Smooth muscle cell (in vitro differentiated cells): ENCODE results near the gene GAL3ST3. TPM values are rescaled to one million over a fixed set of nuclear protein-coding genes. Genes with fewer than 3 reads are reported as not detected.

ENCODE experiments used
- DNase-seq: peaks from one replicate; lab custom pipeline; 2025; ENCODE audit not compliant: unreplicated experiment; lab: John Stamatoyannopoulos, UW
- H2AFZ ChIP-seq: fragments of 200-600 bp; sonication (generic); 2 replicates; pipeline ENCODE4 v1.6.0; 2016; ENCODE audit warnings: antibody characterized with exemption, low read depth, mild to moderate bottlenecking
- H3F3A ChIP-seq: fragments of 200-600 bp; sonication (generic); 2 replicates; pipeline ENCODE4 v1.6.0; 2017; ENCODE audit warnings: antibody characterized with exemption, low read depth
- H3K27ac ChIP-seq: fragments of 200-600 bp; sonication (generic); 2 replicates; pipeline ENCODE4 v1.5.1; 2016; ENCODE audit warnings: low read depth, mild to moderate bottlenecking
- H3K27me3 ChIP-seq: fragments of 200-600 bp; sonication (generic); 2 replicates; pipeline ENCODE4 v1.6.1; 2016; ENCODE audit warnings: low read depth, mild to moderate bottlenecking
- H3K36me3 ChIP-seq: fragments of 200-600 bp; sonication (generic); 2 replicates; pipeline ENCODE4 v1.5.1; 2016; ENCODE audit warnings: low read depth
- H3K4me1 ChIP-seq: fragments of 200-600 bp; sonication (generic); 2 replicates; pipeline ENCODE4 v1.5.1; 2016; ENCODE audit warnings: low read depth
- H3K4me2 ChIP-seq: fragments of 200-600 bp; sonication (generic); 2 replicates; pipeline ENCODE4 v1.6.0; 2016; ENCODE audit warnings: mild to moderate bottlenecking
- H3K4me3 ChIP-seq: fragments of 200-600 bp; sonication (generic); 2 replicates; pipeline ENCODE4 v1.5.1; 2016; ENCODE audit warnings: mild to moderate bottlenecking
- H3K79me2 ChIP-seq: fragments of 200-600 bp; sonication (generic); 2 replicates; pipeline ENCODE4 v1.6.0; 2016; ENCODE audit warnings: low read depth, mild to moderate bottlenecking
- H3K9ac ChIP-seq: fragments of 200-600 bp; sonication (generic); 2 replicates; pipeline ENCODE4 v1.6.0; 2016; ENCODE audit warnings: low read depth
- H3K9me3 ChIP-seq: fragments of 200-600 bp; sonication (generic); replicated peaks from 2 replicates; pipeline ENCODE4 v1.5.1; 2016; ENCODE audit warnings: low read depth
- H4K20me1 ChIP-seq: fragments of 200-600 bp; sonication (generic); 2 replicates; pipeline ENCODE4 v1.6.0; 2016; ENCODE audit warnings: low read depth
- CTCF ChIP-seq: fragments of 200-600 bp; sonication (generic); IDR thresholded peaks from 2 replicates; pipeline ENCODE4 v1.5.1; 2017; ENCODE audit warnings: borderline replicate concordance, mild to moderate bottlenecking, antibody characterized with exemption; ENCODE audit not compliant: insufficient read depth, poor library complexity, severe bottlenecking
- WGBS: methylation state at CpG from one replicate; pipeline ENCODE4 v1.1.7; 2016; ENCODE audit warnings: low lambda C conversion rate; 5-methylcytosine and 5-hydroxymethylcytosine counted together
- polyA plus RNA-seq: library from polyadenylated mRNA; unstranded; fragments of >200 nt; fragmentation: Nextera tagmentation; extraction: Ambion mirVana; gene quantifications from 2 replicates; pipeline ENCODE4 v1.2.1, GENCODE V29; 2016
- total RNA-seq: library from RNA; depleted of rRNA; stranded (reverse); fragments of >200 nt; gene quantifications from 2 replicates; pipeline ENCODE4 v1.2.3, GENCODE V29; 2014

The GAL3ST3 gene
- total and polyA plus RNA-seq, 2 experiments from 2014 or later: 0.23 to 0.27 TPM

GRCh38 chr11:66004186-66004585 lies 44.8 kb downstream of the GAL3ST3 start:
- H3K9me3 ChIP-seq: no peaks in the 10 kb centered on the region
- peaks cover 9% of the 10 kb centered on the region for H4K20me1 ChIP-seq
- no peak overlapping the region for H2AFZ ChIP-seq
- 95% methylated on average over 4 of the region's 4 CpGs for WGBS
- H3F3A ChIP-seq: peaks cover 9% of the 10 kb centered on the region
- no peak overlapping the region for H3K9ac ChIP-seq
- no peak for DNase-seq
- H3K4me1 ChIP-seq: peaks cover 21% of the 10 kb centered on the region
- no peak for TF ChIP-seq CTCF
- no peak overlapping the region for H3K4me3 ChIP-seq
- H3K27me3 ChIP-seq: no peaks in the 10 kb centered on the region
- H3K36me3 ChIP-seq: peaks cover 4% of the 10 kb centered on the region
- H3K4me2 ChIP-seq: no peak overlapping the region
- H3K79me2 ChIP-seq: peaks cover 32% of the 10 kb centered on the region
- H3K27ac ChIP-seq: no peak overlapping the region

- Histone ChIP-seq H3K79me2 (peaks cover 33% of the 10 kb centered on the region), H2AFZ (no peak overlapping the region), H3F3A (peaks cover 9% of the 10 kb centered on the region), H4K20me1 (peaks cover 9% of the 10 kb centered on the region), H3K27ac (no peak overlapping the region), H3K36me3 (peaks cover 4% of the 10 kb centered on the region), H3K4me1 (peaks cover 21% of the 10 kb centered on the region), H3K4me2 (peak overlapping the region; percentile 88), H3K4me3 (peak overlapping the region; percentile 91), H3K27me3 (no peaks in the 10 kb centered on the region), H3K9me3 (no peaks in the 10 kb centered on the region), H3K9ac (peak overlapping the region; percentile 88)
- TF ChIP-seq CTCF: no peak
- no peak for DNase-seq
- WGBS: 94% methylated on average over 6 of the region's 6 CpGs
Measured at GRCh38 chr11:66003291-66003690, 45.7 kb downstream of the GAL3ST3 start.

- peaks cover 9% of the 10 kb centered on the region for H3F3A ChIP-seq
- no peak for DNase-seq
Measured at GRCh38 chr11:66002648-66003225, 46.2 kb downstream of the GAL3ST3 start.

More at GRCh38 chr11:66002648-66003225, 46.2 kb downstream of the GAL3ST3 start:
- no peak for TF ChIP-seq CTCF
- peak overlapping the region; percentile 88 for H3K4me2 ChIP-seq
- no peaks in the 10 kb centered on the region for H3K27me3 ChIP-seq
- H3K4me1 ChIP-seq: peaks cover 21% of the 10 kb centered on the region
- 5% methylated on average over 15 of the region's 40 CpGs for WGBS
- H3K9ac ChIP-seq: peak overlapping the region; percentile 88
- H3K79me2 ChIP-seq: peaks cover 33% of the 10 kb centered on the region
- H2AFZ ChIP-seq: peak overlapping the region; percentile 93
- H3K36me3 ChIP-seq: peaks cover 4% of the 10 kb centered on the region
- no peaks in the 10 kb centered on the region for H3K9me3 ChIP-seq
- peaks cover 9% of the 10 kb centered on the region for H4K20me1 ChIP-seq
- peak overlapping the region; percentile 91 for H3K4me3 ChIP-seq
- peak overlapping the region; percentile 95 for H3K27ac ChIP-seq
